Trophoblast cell (in vitro differentiated cells and primary cell): ENCODE data around the gene CUTC.

ENCODE experiments used
- DNase-seq, 2 donors: peaks; one replicate each; pipeline ENCODE4 v3.0.0-alpha.2; 2016
- H2AFZ ChIP-seq: 2 replicates; pipeline ENCODE4 v1.6.1; 2013; ENCODE audit warnings: low read length, moderate library complexity, mild to moderate bottlenecking; ENCODE audit not compliant: insufficient read depth, poor library complexity
- H2AK5ac ChIP-seq: 2 replicates; pipeline ENCODE4 v1.6.1; 2013; ENCODE audit warnings: mild to moderate bottlenecking, low read length
- H2BK120ac ChIP-seq: 2 replicates; pipeline ENCODE4 v1.6.1; 2013; ENCODE audit warnings: low read length, mild to moderate bottlenecking, moderate library complexity; ENCODE audit not compliant: insufficient read depth, poor library complexity
- H2BK12ac ChIP-seq: 2 replicates; pipeline ENCODE4 v1.6.1; 2013; ENCODE audit warnings: mild to moderate bottlenecking, low read length, moderate library complexity
- H2BK5ac ChIP-seq: 2 replicates; pipeline ENCODE4 v1.6.1; 2013; ENCODE audit warnings: low read length, low read depth, moderate library complexity, mild to moderate bottlenecking; ENCODE audit not compliant: poor library complexity
- H3K14ac ChIP-seq: 2 replicates; pipeline ENCODE4 v1.6.1; 2013; ENCODE audit warnings: mild to moderate bottlenecking, low read length
- H3K18ac ChIP-seq: 2 replicates; pipeline ENCODE4 v1.6.1; 2013; ENCODE audit warnings: mild to moderate bottlenecking, low read length
- H3K23ac ChIP-seq: 2 replicates; pipeline ENCODE4 v1.6.1; 2013; ENCODE audit warnings: low read length
- H3K27ac ChIP-seq: 2 replicates; pipeline ENCODE4 v1.5.1; 2013; ENCODE audit warnings: low read depth, mild to moderate bottlenecking, inconsistent platforms, low read length, moderate library complexity
- H3K27me3 ChIP-seq: 2 replicates; pipeline ENCODE4 v1.6.1; 2013; ENCODE audit warnings: inconsistent platforms, mild to moderate bottlenecking, low read length, moderate library complexity; ENCODE audit not compliant: insufficient read depth
- H3K36me3 ChIP-seq, 2 experiments: 1 replicate in 1 of 2; 2 replicates in 1 of 2; pipeline ENCODE4 v1.6.1; 2013; ENCODE audit warnings: low read length in 2 of 2, mild to moderate bottlenecking in 2 of 2, moderate library complexity in 1 of 2; ENCODE audit not compliant: insufficient read depth in 2 of 2, control insufficient read depth in 1 of 2
- H3K4ac ChIP-seq: 2 replicates; pipeline ENCODE4 v1.6.1; 2013; ENCODE audit warnings: low read depth, mild to moderate bottlenecking, low read length, moderate library complexity
- H3K4me1 ChIP-seq, 2 experiments: 1 replicate in 1 of 2; 2 replicates in 1 of 2; pipeline ENCODE4 v1.6.1; 2013; ENCODE audit warnings: low read length in 2 of 2, mild to moderate bottlenecking in 2 of 2, moderate library complexity in 1 of 2; ENCODE audit not compliant: insufficient read depth in 2 of 2, control insufficient read depth in 1 of 2
- H3K4me2 ChIP-seq: 2 replicates; pipeline ENCODE4 v1.6.1; 2013; ENCODE audit warnings: inconsistent platforms, mild to moderate bottlenecking, low read length, moderate library complexity
- H3K4me3 ChIP-seq: 2 replicates; pipeline ENCODE4 v1.5.1; 2013; ENCODE audit warnings: mild to moderate bottlenecking, low read depth, low read length, inconsistent platforms
- H3K79me1 ChIP-seq: one replicate; pipeline ENCODE4 v1.6.1; 2013; ENCODE audit warnings: low read length
- H3K79me2 ChIP-seq: 2 replicates; pipeline ENCODE4 v1.6.1; 2013; ENCODE audit warnings: low read length, mild to moderate bottlenecking; ENCODE audit not compliant: control insufficient read depth, insufficient read depth, poor library complexity
- H3K9ac ChIP-seq: 2 replicates; pipeline ENCODE4 v1.6.1; 2013; ENCODE audit warnings: mild to moderate bottlenecking, low read length
- H3K9me3 ChIP-seq: 2 replicates; pipeline ENCODE4 v1.6.1; 2013; ENCODE audit warnings: low read depth, mild to moderate bottlenecking, control low read depth, inconsistent platforms, low read length; ENCODE audit not compliant: insufficient read depth
- H4K12ac ChIP-seq: 2 replicates; pipeline ENCODE4 v1.6.1; 2013; ENCODE audit warnings: low read depth, mild to moderate bottlenecking, low read length, moderate library complexity
- H4K8ac ChIP-seq: 2 replicates; pipeline ENCODE4 v1.6.1; 2013; ENCODE audit warnings: low read depth, mild to moderate bottlenecking, low read length, moderate library complexity
- H4K91ac ChIP-seq: one replicate; pipeline ENCODE4 v1.6.1; 2013; ENCODE audit warnings: low read depth, mild to moderate bottlenecking, low read length, moderate library complexity
- WGBS: extraction: QIAGEN DNeasy Blood & Tissue Kit; methylation state at CpG from one replicate; pipeline ENCODE4 v1.1.7; 2013; ENCODE audit warnings: missing lambda C conversion rate; ENCODE audit not compliant: insufficient read length, insufficient coverage; ENCODE audit errors: extremely low coverage; 5-methylcytosine and 5-hydroxymethylcytosine counted together

The CUTC gene

GRCh38 chr10:99787311-99787710, 55.3 kb downstream of the CUTC start:
- Histone ChIP-seq H3K14ac (no peak overlapping the region), H3K18ac (no peak overlapping the region), H2AK5ac (no peak overlapping the region), H3K4me3 (no peak overlapping the region), H3K4ac (no peak overlapping the region), H3K27ac (no peak overlapping the region), H4K91ac (no peak overlapping the region), H3K9ac (no peak overlapping the region), H3K27me3 (no peaks in the 10 kb centered on the region), H2BK12ac (no peak overlapping the region), H2AFZ (no peak overlapping the region), H3K79me1 (peaks cover 4% of the 10 kb centered on the region), H3K23ac (no peak overlapping the region), H3K4me2 (no peak overlapping the region), H3K36me3 (no peaks in the 10 kb centered on the region), H2BK120ac (no peak overlapping the region), H3K4me1 (peaks cover 11 to 13% of the 10 kb centered on the region in 2 experiments), H3K9me3 (no peaks in the 10 kb centered on the region), H4K8ac (no peak overlapping the region), H4K12ac (no peak overlapping the region), H3K79me2 (peaks cover 2% of the 10 kb centered on the region), H2BK5ac (no peak overlapping the region)
- DNase-seq, result no peak
- WGBS, result no CpG with 5 or more reads among the region's 5 CpGs

GRCh38 chr10:99787782-99788445, 55.9 kb downstream of the CUTC start:
- no peak overlapping the region for H4K91ac ChIP-seq
- H3K9ac ChIP-seq, result no peak overlapping the region
- no peak overlapping the region for H3K23ac ChIP-seq
- no CpG with 5 or more reads among the region's 7 CpGs for WGBS
- no peak overlapping the region for H2AK5ac ChIP-seq
- H2BK120ac ChIP-seq, result no peak overlapping the region
- H3K36me3 ChIP-seq, result no peaks in the 10 kb centered on the region
- H3K14ac ChIP-seq, result no peak overlapping the region
- peaks cover 4% of the 10 kb centered on the region for H3K79me1 ChIP-seq
- H3K27ac ChIP-seq, result no peak overlapping the region
- H3K18ac ChIP-seq, result no peak overlapping the region
- peaks cover 2% of the 10 kb centered on the region for H3K79me2 ChIP-seq
- no peak overlapping the region for H4K12ac ChIP-seq
- no peak overlapping the region for H2BK12ac ChIP-seq
- no peaks in the 10 kb centered on the region for H3K9me3 ChIP-seq
- no peak overlapping the region for H3K4me2 ChIP-seq
- H4K8ac ChIP-seq, result no peak overlapping the region
- H3K4me3 ChIP-seq, result no peak overlapping the region
- no peak overlapping the region for H2BK5ac ChIP-seq
- H3K4ac ChIP-seq, result no peak overlapping the region
- H2AFZ ChIP-seq, result no peak overlapping the region
- H3K27me3 ChIP-seq, result no peaks in the 10 kb centered on the region
- peaks cover 11% of the 10 kb centered on the region in 2 experiments for H3K4me1 ChIP-seq
- DNase-seq, result no peak

- H4K91ac ChIP-seq, result no peak overlapping the region
- H2BK120ac ChIP-seq, result no peak overlapping the region
- peaks cover 11% of the 10 kb centered on the region in 2 experiments for H3K4me1 ChIP-seq
- no peak overlapping the region for H3K9ac ChIP-seq
- H2BK12ac ChIP-seq, result no peak overlapping the region
- H2BK5ac ChIP-seq, result no peak overlapping the region
- no peaks in the 10 kb centered on the region for H3K27me3 ChIP-seq
- H3K9me3 ChIP-seq, result no peaks in the 10 kb centered on the region
- H2AK5ac ChIP-seq, result no peak overlapping the region
- H3K4me2 ChIP-seq, result no peak overlapping the region
- no peaks in the 10 kb centered on the region for H3K36me3 ChIP-seq
- no peak overlapping the region for H3K4me3 ChIP-seq
- no peak overlapping the region for H4K8ac ChIP-seq
- DNase-seq, result no peak
- H3K23ac ChIP-seq, result no peak overlapping the region
- no peak overlapping the region for H3K4ac ChIP-seq
- no peak overlapping the region for H2AFZ ChIP-seq
- H3K79me2 ChIP-seq, result peaks cover 2% of the 10 kb centered on the region
- no peak overlapping the region for H4K12ac ChIP-seq
- no peak overlapping the region for H3K18ac ChIP-seq
- H3K27ac ChIP-seq, result no peak overlapping the region
- no CpG with 5 or more reads among the region's 6 CpGs for WGBS
- no peak overlapping the region for H3K14ac ChIP-seq
- H3K79me1 ChIP-seq, result peaks cover 3% of the 10 kb centered on the region
These were observed 56.7 kb downstream of the CUTC start for GRCh38 chr10:99788598-99789256.

DNA sequence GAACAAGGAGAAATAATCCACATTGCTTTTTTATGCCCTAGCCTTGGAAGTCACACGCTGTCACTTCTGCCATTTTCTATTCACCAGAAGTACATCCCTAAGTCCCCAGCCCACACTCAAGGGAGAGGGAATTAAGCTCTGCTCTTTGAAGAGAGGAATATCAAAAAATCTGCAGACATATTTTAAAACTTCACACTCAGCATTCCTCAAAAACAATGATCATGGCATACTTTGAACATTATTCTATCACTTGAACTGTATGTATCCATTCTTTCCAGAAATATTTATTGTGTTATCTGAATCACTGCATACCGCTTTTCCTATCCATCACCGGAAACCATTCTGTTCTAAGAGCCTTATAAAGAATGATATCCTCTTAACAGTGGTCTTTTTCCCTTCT, 59.8 kb downstream of the CUTC start:
- Histone ChIP-seq H3K23ac (no peak overlapping the region), H3K18ac (no peak overlapping the region), H3K4me1 (no peaks in the 10 kb centered on the region), H3K27ac (no peak overlapping the region), H2BK12ac (no peak overlapping the region), H3K36me3 (no peaks in the 10 kb centered on the region), H3K27me3 (no peaks in the 10 kb centered on the region), H3K4me3 (no peak overlapping the region), H3K79me1 (no peaks in the 10 kb centered on the region), H4K12ac (no peak overlapping the region), H3K4ac (no peak overlapping the region), H2BK120ac (no peak overlapping the region), H3K9ac (no peak overlapping the region), H2BK5ac (no peak overlapping the region), H4K8ac (no peak overlapping the region), H3K9me3 (no peaks in the 10 kb centered on the region), H2AFZ (no peak overlapping the region), H3K4me2 (no peak overlapping the region), H3K79me2 (no peaks in the 10 kb centered on the region), H2AK5ac (no peak overlapping the region), H3K14ac (no peak overlapping the region), H4K91ac (no peak overlapping the region)
- DNase-seq, result peak in 1 of 2 donors; percentile 13
- no CpG with 5 or more reads among the region's 3 CpGs for WGBS
